A673 (cell line): ENCODE data around the gene CLTCL1. TPM values are rescaled to one million over a fixed set of nuclear protein-coding genes. Genes with fewer than 3 reads are reported as not detected.

Source experiments
- BruUV-seq: library from RNA; stranded (reverse); fragments of 400-500 nt; replicated peaks from 2 replicates; lab custom pipeline; 2021; lab: Mats Ljungman, UMichigan
- CTCF ChIA-PET: fragments of 300-600 bp; sonication (Branson Sonifier 250); formaldehyde crosslinking; loops from one replicate; lab custom pipeline; 2022; ENCODE audit warnings: antibody characterized with exemption; lab: Charles Lee
- POLR2A ChIA-PET: fragments of 300-600 bp; sonication (Branson Sonifier 250); formaldehyde crosslinking; loops from one replicate; lab custom pipeline; 2022; ENCODE audit warnings: antibody characterized with exemption; ENCODE audit not compliant: low non-redundant PET; lab: Charles Lee
- DNase-seq: peaks from one replicate; pipeline ENCODE4 v3.0.0-alpha.2; 2015; ENCODE audit warnings: low spot score
- H3K27ac ChIP-seq: fragments of 200-600 bp; sonication (generic); 2 replicates; pipeline ENCODE4 v1.5.1; 2016; ENCODE audit warnings: mixed run types, low read depth, mild to moderate bottlenecking, mixed read lengths, antibody characterized with exemption, low read length; ENCODE audit not compliant: poor library complexity, severe bottlenecking
- H3K27me3 ChIP-seq: fragments of 200-600 bp; sonication (generic); replicated peaks from 2 replicates; pipeline ENCODE4 v1.6.1; 2017; ENCODE audit warnings: mixed run types, low read depth, mild to moderate bottlenecking, mixed read lengths, antibody characterized with exemption, low read length; ENCODE audit not compliant: insufficient read depth, poor library complexity
- H3K36me3 ChIP-seq: fragments of 200-600 bp; sonication (generic); 2 replicates; pipeline ENCODE4 v1.6.1; 2016; ENCODE audit warnings: mixed run types, mild to moderate bottlenecking, mixed read lengths, antibody characterized with exemption, low read length; ENCODE audit not compliant: insufficient read depth, poor library complexity, severe bottlenecking
- H3K4me1 ChIP-seq: fragments of 200-600 bp; sonication (generic); 2 replicates; pipeline ENCODE4 v1.6.1; 2017; ENCODE audit warnings: mixed run types, mild to moderate bottlenecking, mixed read lengths, antibody characterized with exemption, low read length; ENCODE audit not compliant: insufficient read depth, poor library complexity, severe bottlenecking
- H3K4me3 ChIP-seq: fragments of 200-600 bp; sonication (generic); 2 replicates; pipeline ENCODE4 v1.5.1; 2016; ENCODE audit warnings: low read depth, mixed run types, mild to moderate bottlenecking, mixed read lengths, low read length; ENCODE audit not compliant: poor library complexity, severe bottlenecking
- H3K9me3 ChIP-seq: fragments of 200-600 bp; sonication (generic); 2 replicates; pipeline ENCODE4 v1.6.1; 2016; ENCODE audit warnings: mixed run types, low read depth, mild to moderate bottlenecking, mixed read lengths, antibody characterized with exemption, low read length; ENCODE audit not compliant: poor library complexity, severe bottlenecking
- EZH2 ChIP-seq: fragments of 200-600 bp; sonication (generic); IDR thresholded peaks from 2 replicates; pipeline ENCODE4 v1.6.1; 2017; ENCODE audit warnings: borderline replicate concordance, low read depth, mild to moderate bottlenecking, mixed read lengths, antibody characterized with exemption, low read length; ENCODE audit not compliant: poor library complexity, severe bottlenecking
- intact Hi-C: fragments of 100-400 bp; cut with micrococcal nuclease; formaldehyde crosslinking; loops from one replicate; pipeline ENCODE4 v1.10.0; 2022; ENCODE audit not compliant: unreplicated experiment
- total RNA-seq: library from RNA; stranded (reverse); gene quantifications from 2 replicates; pipeline ENCODE4 v1.2.3, GENCODE V29; 2021
- TF ChIP-seq, protein P1 (sequence below): fragments of 300-800, 200-600 bp; sonication (generic); conservative IDR thresholded peaks from 2 replicates; pipeline ENCODE4 v1.5.1; 2017; ENCODE audit warnings: low read depth, mild to moderate bottlenecking, antibody characterized with exemption, low read length, moderate library complexity, mixed read lengths

CLTCL1 gene
- total RNA-seq, 1 experiment from 2014 or later: 7.5 TPM

DNA sequence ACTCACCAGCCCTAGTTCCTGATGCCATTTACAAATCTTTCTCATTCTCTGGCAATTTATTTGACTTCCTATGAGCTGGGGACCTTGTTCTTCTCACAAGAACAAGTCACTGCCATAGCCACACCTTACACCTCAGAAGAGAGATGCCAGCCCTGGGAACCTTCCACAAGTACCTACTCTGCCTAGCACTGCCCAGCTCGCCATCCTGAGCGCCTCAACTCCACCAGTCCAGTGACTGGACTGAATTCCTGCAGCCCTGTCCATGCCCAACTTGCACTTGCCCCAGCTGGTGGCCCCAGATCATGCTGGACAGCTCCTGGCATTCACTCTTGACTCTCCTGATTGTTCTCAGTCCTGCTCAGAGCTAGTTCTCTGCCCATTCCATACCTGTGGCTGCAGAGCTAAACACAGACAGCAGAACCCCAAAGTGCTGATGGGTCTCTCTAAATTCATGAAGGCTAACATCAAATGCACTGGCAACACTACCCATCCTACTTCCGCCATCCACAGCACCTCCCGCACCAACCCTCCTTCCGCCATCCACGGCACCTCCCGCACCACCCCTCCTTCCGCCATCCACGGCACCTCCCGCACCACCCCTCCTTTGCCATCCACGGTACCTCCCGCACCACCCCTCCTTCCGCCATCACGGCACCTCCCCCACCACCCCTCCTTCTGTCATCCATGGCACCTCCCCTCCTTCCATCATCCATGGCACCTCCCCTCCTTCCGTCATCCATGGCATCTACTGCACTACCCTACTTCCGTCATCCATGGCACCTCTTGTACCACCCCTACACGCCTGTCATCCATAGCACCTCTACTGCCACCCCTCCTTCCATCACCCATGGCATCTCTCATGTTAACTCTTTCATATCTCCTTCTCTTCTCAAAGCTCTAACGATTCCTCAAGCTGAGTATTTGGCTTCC, 89.4 kb downstream of the CLTCL1 start:
- Histone ChIP-seq H3K27me3 (no peaks in the 10 kb centered on the region), H3K9me3 (no peaks in the 10 kb centered on the region), H3K27ac (no peak overlapping the region), H3K4me3 (no peak overlapping the region), H3K4me1 (no peaks in the 10 kb centered on the region), H3K36me3 (no peaks in the 10 kb centered on the region)
- no TSS peak for BruUV-seq
- ChIA-PET CTCF (interaction anchor here (0.7 kb wide), 1 partner anchor 21 kb away, joined by 3 read pairs; no protein-coding TSS in a partner anchor), POLR2A (no interaction called here)
- no peak for DNase-seq
- TF ChIP-seq, protein P1, sequence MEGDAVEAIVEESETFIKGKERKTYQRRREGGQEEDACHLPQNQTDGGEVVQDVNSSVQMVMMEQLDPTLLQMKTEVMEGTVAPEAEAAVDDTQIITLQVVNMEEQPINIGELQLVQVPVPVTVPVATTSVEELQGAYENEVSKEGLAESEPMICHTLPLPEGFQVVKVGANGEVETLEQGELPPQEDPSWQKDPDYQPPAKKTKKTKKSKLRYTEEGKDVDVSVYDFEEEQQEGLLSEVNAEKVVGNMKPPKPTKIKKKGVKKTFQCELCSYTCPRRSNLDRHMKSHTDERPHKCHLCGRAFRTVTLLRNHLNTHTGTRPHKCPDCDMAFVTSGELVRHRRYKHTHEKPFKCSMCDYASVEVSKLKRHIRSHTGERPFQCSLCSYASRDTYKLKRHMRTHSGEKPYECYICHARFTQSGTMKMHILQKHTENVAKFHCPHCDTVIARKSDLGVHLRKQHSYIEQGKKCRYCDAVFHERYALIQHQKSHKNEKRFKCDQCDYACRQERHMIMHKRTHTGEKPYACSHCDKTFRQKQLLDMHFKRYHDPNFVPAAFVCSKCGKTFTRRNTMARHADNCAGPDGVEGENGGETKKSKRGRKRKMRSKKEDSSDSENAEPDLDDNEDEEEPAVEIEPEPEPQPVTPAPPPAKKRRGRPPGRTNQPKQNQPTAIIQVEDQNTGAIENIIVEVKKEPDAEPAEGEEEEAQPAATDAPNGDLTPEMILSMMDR: no peak
- no peak for TF ChIP-seq EZH2
- intact Hi-C loops: loop anchor here (10.0 kb wide), 1 partner anchor 83 kb away; no protein-coding TSS in a partner anchor

DNA sequence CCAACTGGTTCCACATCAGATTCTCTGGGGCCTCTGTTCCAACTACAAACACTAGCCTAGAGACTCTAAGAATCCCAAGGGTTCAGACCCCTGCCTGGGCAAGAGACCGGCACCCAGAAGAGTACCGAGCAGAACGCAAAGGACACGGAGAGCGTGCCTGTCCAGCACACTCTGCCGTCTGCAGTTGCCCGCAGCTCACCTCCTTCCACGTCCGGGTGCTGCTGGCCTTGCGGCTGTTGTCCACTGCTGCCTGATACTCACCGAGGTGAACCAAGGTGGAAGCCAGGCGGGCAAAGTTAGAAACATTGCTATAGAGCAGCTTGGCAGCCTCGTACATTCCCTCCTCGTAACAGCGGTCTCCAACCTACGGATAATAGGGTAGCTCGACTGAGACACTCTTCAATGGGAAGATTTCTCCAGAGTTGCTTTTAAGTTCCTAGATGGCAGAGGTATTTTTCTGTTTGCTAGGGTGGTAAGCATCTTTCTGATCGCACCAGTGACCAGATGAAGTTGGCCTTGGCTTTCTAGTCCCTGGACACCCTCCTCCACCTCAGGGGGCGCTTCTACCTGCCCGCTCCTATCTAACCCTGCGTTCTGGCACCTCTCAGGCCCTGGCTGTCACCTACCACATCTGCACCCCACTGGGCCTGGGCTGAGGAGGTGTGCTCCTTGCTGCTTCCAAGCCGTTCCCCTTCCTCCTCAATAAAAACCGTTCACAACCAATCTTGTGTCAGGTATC, 90.2 kb downstream of the CLTCL1 start:
- H3K27ac ChIP-seq: no peak overlapping the region
- no peak for DNase-seq
- BruUV-seq: no TSS peak
- CTCF ChIA-PET: interaction anchor here (0.7 kb wide), 1 partner anchor 20 kb away, joined by 3 read pairs; no protein-coding TSS in a partner anchor
- intact Hi-C loops: loop anchor here (10.0 kb wide), 1 partner anchor 84 kb away; no protein-coding TSS in a partner anchor
- H3K9me3 ChIP-seq: no peaks in the 10 kb centered on the region
- TF ChIP-seq EZH2: no peak
- TF ChIP-seq, protein P1: no peak
- no peak overlapping the region for H3K4me3 ChIP-seq
- no peaks in the 10 kb centered on the region for H3K36me3 ChIP-seq
- no peaks in the 10 kb centered on the region for H3K4me1 ChIP-seq
- no peaks in the 10 kb centered on the region for H3K27me3 ChIP-seq
- POLR2A ChIA-PET: no interaction called here

DNA sequence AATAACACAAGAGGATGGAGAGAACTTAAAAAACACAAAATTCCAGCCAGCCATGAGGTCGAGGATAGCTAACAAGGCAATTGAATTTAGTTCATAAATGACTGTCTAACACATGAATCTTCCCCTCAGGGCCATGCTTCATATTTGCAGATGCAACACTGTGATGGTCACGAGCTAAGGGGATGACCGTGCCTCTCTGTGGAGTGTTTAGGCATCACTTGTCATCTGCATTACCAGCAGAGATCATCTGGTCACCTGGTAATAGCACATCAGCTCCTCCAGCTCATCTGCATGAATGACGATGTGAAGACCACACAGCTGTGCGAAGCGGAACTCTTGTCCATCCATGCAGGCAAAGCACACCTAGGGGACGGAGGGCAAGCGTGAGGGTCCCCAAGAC, 92.0 kb downstream of the CLTCL1 start:
- no peak for TF ChIP-seq EZH2
- no peaks in the 10 kb centered on the region for H3K4me1 ChIP-seq
- no peak for DNase-seq
- H3K4me3 ChIP-seq: no peak overlapping the region
- intact Hi-C loops: no loop called here
- H3K36me3 ChIP-seq: no peaks in the 10 kb centered on the region
- no peaks in the 10 kb centered on the region for H3K27me3 ChIP-seq
- no TSS peak for BruUV-seq
- no peak overlapping the region for H3K27ac ChIP-seq
- POLR2A ChIA-PET: no interaction called here
- CTCF ChIA-PET: no interaction called here
- H3K9me3 ChIP-seq: no peaks in the 10 kb centered on the region
